SU-DHL-6 (cell line): Measurements from ENCODE around the gene EYA2.

ENCODE experiments used
- H2AFZ ChIP-seq: fragments of 200-600 bp; sonication (generic); 2 replicates; pipeline ENCODE4 v1.6.1; 2014; ENCODE audit warnings: low read depth, mild to moderate bottlenecking, moderate library complexity, mixed read lengths, antibody characterized with exemption, low read length; ENCODE audit not compliant: severe bottlenecking
- H3F3A ChIP-seq: fragments of 200-600 bp; shearing (Covaris generic); 2 replicates; pipeline ENCODE4 v1.6.0; 2016; ENCODE audit warnings: antibody characterized with exemption, mild to moderate bottlenecking; ENCODE audit not compliant: insufficient read depth
- H3K27ac ChIP-seq: fragments of 200-600 bp; sonication (generic); 2 replicates; pipeline ENCODE4 v1.5.1; 2016; ENCODE audit warnings: low read depth, mild to moderate bottlenecking, low read length, moderate library complexity, mixed read lengths
- H3K27me3 ChIP-seq: fragments of 200-600 bp; sonication (generic), shearing (Covaris generic); 2 replicates; pipeline ENCODE4 v1.6.0; 2014; ENCODE audit warnings: mild to moderate bottlenecking, low read length
- H3K36me3 ChIP-seq: fragments of 200-600 bp; sonication (generic); 2 replicates; pipeline ENCODE4 v1.6.1; 2014; ENCODE audit warnings: mild to moderate bottlenecking, low read length, mixed read lengths
- H3K4me2 ChIP-seq: fragments of 300-600, 200-600 bp; shearing (Covaris generic), sonication (generic); 2 replicates; pipeline ENCODE4 v1.6.0; 2014; ENCODE audit warnings: low read length, low read depth, mild to moderate bottlenecking; ENCODE audit not compliant: poor library complexity, severe bottlenecking
- H3K4me3 ChIP-seq: fragments of 200-600 bp; sonication (generic); 2 replicates; pipeline ENCODE4 v1.5.1; 2014; ENCODE audit warnings: antibody characterized with exemption, low read length, mild to moderate bottlenecking, mixed read lengths; ENCODE audit not compliant: insufficient read depth, poor library complexity, severe bottlenecking
- H3K79me2 ChIP-seq: fragments of 200-600 bp; sonication (generic); 2 replicates; pipeline ENCODE4 v1.6.1; 2014; ENCODE audit warnings: mild to moderate bottlenecking, low read length, moderate library complexity; ENCODE audit not compliant: insufficient read depth
- H3K9ac ChIP-seq: fragments of 200-600 bp; sonication (generic); 2 replicates; pipeline ENCODE4 v1.7.0; 2014; ENCODE audit warnings: mild to moderate bottlenecking, low read length
- H3K9me2 ChIP-seq: fragments of 200-600 bp; sonication (generic); replicated peaks from 2 replicates; pipeline ENCODE4 v1.6.1; 2014; ENCODE audit warnings: low read length; ENCODE audit not compliant: insufficient read depth
- H3K9me3 ChIP-seq: fragments of 200-600 bp; sonication (generic); 2 replicates; pipeline ENCODE4 v1.6.1; 2014; ENCODE audit warnings: low read length, mixed read lengths; ENCODE audit not compliant: insufficient read depth
- H4K20me1 ChIP-seq: fragments of 200-600 bp; sonication (generic); 2 replicates; pipeline ENCODE4 v1.6.1; 2014; ENCODE audit warnings: low read depth, mild to moderate bottlenecking, antibody characterized with exemption, low read length, moderate library complexity, mixed read lengths
- EZH2phosphoT487 ChIP-seq: fragments of 200-600 bp; sonication (generic), shearing (Covaris generic); conservative IDR thresholded peaks from 2 replicates; pipeline ENCODE4 v1.6.1; 2018; ENCODE audit warnings: mild to moderate bottlenecking, antibody characterized with exemption, low read length, moderate library complexity, mixed read lengths
- TF ChIP-seq, protein P1 (sequence below): fragments of 200-600 bp; sonication (generic); IDR thresholded peaks from one replicate; pipeline ENCODE4 v1.5.1; 2017; ENCODE audit warnings: antibody characterized with exemption, mild to moderate bottlenecking, low read length, moderate library complexity; ENCODE audit not compliant: insufficient read depth, poor library complexity, severe bottlenecking

Gene EYA2

DNA sequence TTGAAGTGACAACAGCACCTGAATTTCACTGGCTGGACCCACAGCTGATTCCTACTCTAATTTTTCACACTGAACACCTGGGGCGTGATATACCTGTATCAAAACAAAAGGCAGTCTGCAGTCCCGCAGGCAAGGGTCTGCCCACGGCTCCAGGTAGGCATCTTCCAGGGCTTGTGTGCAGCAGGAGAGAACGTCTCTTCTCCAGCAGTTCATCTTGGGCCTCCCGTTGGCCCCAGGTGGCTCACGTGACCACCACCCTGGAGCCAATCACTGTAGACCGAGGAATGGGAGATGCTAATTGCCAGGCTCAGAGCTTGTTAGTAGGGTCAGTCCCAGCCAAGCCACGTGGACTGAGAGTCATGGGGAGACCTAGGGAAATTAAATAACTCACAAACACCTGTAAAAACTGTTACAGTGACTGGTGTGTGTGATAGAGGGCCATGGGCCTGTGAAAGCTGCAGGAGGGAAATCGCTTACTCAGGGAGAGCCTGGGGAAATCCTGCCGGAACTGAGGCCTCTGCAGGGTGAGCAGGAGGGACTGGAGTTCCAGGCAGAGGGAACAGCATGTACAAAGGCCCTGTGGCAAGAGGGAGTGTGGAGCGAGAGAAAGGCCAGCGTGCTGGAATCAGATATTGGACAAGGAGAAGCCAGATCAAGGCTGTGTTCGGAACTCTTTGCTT is 83.4 kb downstream of the EYA2 start:
- Histone ChIP-seq H3K9me3 (no peaks in the 10 kb centered on the region), H3K79me2 (no peaks in the 10 kb centered on the region), H3K9ac (no peak overlapping the region), H3K27me3 (no peaks in the 10 kb centered on the region), H3F3A (no peaks in the 10 kb centered on the region), H4K20me1 (no peaks in the 10 kb centered on the region), H3K9me2 (no peaks in the 10 kb centered on the region), H3K4me3 (no peak overlapping the region), H2AFZ (no peak overlapping the region), H3K36me3 (no peaks in the 10 kb centered on the region), H3K27ac (no peak overlapping the region), H3K4me2 (no peak overlapping the region)
- TF ChIP-seq, protein P1, sequence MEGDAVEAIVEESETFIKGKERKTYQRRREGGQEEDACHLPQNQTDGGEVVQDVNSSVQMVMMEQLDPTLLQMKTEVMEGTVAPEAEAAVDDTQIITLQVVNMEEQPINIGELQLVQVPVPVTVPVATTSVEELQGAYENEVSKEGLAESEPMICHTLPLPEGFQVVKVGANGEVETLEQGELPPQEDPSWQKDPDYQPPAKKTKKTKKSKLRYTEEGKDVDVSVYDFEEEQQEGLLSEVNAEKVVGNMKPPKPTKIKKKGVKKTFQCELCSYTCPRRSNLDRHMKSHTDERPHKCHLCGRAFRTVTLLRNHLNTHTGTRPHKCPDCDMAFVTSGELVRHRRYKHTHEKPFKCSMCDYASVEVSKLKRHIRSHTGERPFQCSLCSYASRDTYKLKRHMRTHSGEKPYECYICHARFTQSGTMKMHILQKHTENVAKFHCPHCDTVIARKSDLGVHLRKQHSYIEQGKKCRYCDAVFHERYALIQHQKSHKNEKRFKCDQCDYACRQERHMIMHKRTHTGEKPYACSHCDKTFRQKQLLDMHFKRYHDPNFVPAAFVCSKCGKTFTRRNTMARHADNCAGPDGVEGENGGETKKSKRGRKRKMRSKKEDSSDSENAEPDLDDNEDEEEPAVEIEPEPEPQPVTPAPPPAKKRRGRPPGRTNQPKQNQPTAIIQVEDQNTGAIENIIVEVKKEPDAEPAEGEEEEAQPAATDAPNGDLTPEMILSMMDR, result no peak
- TF ChIP-seq EZH2phosphoT487, result no peak

DNA sequence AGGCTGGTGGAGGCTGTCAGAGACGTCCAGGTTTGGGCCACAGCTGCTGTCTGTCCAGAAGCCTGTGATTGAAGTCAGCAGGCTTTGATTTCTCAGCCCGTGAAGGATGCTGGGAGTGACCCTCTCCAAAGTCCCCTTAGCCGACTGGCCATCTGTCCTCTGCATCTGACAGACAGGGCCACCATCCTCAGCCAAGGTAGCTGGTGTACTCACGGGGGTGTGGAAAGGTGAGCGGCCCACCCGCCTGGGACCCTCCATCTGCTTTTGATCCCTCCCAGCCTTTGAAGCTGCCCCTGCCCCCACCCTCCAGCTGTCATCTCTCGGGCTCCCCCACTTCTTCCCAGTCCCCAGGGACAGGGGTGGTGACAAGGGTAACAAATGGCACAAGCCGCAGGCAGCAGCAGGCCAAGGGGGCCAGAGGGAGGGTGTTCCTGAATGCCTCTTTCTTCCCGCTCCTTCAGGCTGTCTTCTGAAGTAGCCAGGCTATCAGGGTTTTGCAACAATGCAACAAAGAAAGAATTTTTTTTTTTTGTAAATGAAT is 84.4 kb downstream of the EYA2 start:
- Histone ChIP-seq H3K36me3 (no peaks in the 10 kb centered on the region), H2AFZ (no peak overlapping the region), H3K9me3 (no peaks in the 10 kb centered on the region), H3K27me3 (no peaks in the 10 kb centered on the region), H3K4me2 (no peak overlapping the region), H3K9ac (no peak overlapping the region), H3K27ac (no peak overlapping the region), H3F3A (no peaks in the 10 kb centered on the region), H3K79me2 (no peaks in the 10 kb centered on the region), H3K9me2 (no peaks in the 10 kb centered on the region), H3K4me3 (no peak overlapping the region), H4K20me1 (no peaks in the 10 kb centered on the region)
- TF ChIP-seq EZH2phosphoT487, result no peak
- TF ChIP-seq, protein P1, result no peak

GRCh38 chr20:46979603-46980241 is 85.1 kb downstream of the EYA2 start:
- H3K79me2 ChIP-seq, result no peaks in the 10 kb centered on the region
- no peak overlapping the region for H3K4me3 ChIP-seq
- TF ChIP-seq EZH2phosphoT487, result no peak
- TF ChIP-seq, protein P1, result no peak
- no peak overlapping the region for H3K27ac ChIP-seq
- no peaks in the 10 kb centered on the region for H3K27me3 ChIP-seq
- no peaks in the 10 kb centered on the region for H3F3A ChIP-seq
- H3K9ac ChIP-seq, result no peak overlapping the region
- no peaks in the 10 kb centered on the region for H3K9me2 ChIP-seq
- H3K9me3 ChIP-seq, result no peaks in the 10 kb centered on the region
- H3K4me2 ChIP-seq, result no peak overlapping the region
- H3K36me3 ChIP-seq, result no peaks in the 10 kb centered on the region
- no peak overlapping the region for H2AFZ ChIP-seq
- no peaks in the 10 kb centered on the region for H4K20me1 ChIP-seq
